M059J (cell line): ENCODE results near the gene SOD3. TPM values are rescaled to one million over a fixed set of nuclear protein-coding genes. Genes with fewer than 3 reads are reported as not detected.

Experiments
- DNase-seq: peaks from one replicate; pipeline ENCODE4 v3.0.0-alpha.2; 2012; ENCODE audit warnings: low read depth
- total RNA-seq: library from RNA; depleted of rRNA; stranded (reverse); fragments of >200 nt; shearing (Covaris generic); gene quantifications from 2 replicates; pipeline ENCODE4 v1.2.3, GENCODE V29; 2014; rRNA removed

Gene SOD3
- total RNA-seq, 1 experiment from 2014 or later: 22.7 TPM

- no peak for DNase-seq
These were observed 45.6 kb downstream of the SOD3 start for GRCh38 chr4:24840826-24841543.

- no peak for DNase-seq
These were observed 47.0 kb downstream of the SOD3 start for GRCh38 chr4:24842356-24842755.

- no peak for DNase-seq
These were observed 47.7 kb downstream of the SOD3 start for GRCh38 chr4:24843096-24843495.

- no peak for DNase-seq
These were observed 49.8 kb downstream of the SOD3 start for GRCh38 chr4:24845132-24845531.

- no peak for DNase-seq
These were observed 50.5 kb downstream of the SOD3 start for GRCh38 chr4:24845902-24846301.

DNA sequence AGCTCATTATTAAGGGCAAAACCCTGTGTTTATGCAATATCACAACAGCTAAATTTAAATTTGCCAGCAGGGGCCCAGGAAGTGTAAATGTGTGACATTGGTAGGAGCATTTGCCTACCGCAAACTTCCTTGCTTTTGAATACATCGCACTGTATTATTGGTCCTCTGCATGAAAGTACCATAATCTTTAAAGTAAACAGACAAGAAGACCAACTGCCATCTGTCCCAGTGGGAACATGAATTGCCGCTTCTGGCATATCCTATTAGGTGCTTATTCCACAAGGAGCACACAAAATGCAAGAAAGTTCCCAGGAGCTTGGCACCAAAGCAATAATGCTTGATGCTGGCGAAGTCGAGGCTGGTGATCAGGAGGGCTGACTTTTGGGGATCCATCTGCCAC, 51.3 kb downstream of the SOD3 start:
- no peak for DNase-seq

- DNase-seq: no peak
These were observed 54.0 kb downstream of the SOD3 start for GRCh38 chr4:24849351-24849750.

GRCh38 chr4:24849756-24850155, 54.4 kb downstream of the SOD3 start:
- DNase-seq: no peak

Other genes with a start within 250 kb of the SOD3 start
- 120 and 198 TPM in 2 replicates for gene DHX15, start 211.0 kb upstream of the SOD3 start, total RNA-seq
- 5.1 and 8.3 TPM in 2 replicates for gene CCDC149, start 117.5 kb downstream of the SOD3 start, total RNA-seq
- 0.07 TPM in 1 of 2 replicates, not detected in the other for gene LGI2, start 235.4 kb downstream of the SOD3 start, total RNA-seq